GM13977 (cell line): Measurements from ENCODE around the gene ANKRD6.
"Not testable (repeated sequence)": the region's sequence is repeated elsewhere in the genome, so short reads cannot be mapped to it uniquely, and the experiment has no call there.

Source experiments
- DNase-seq: peaks from one replicate; pipeline ENCODE4 v3.0.0; 2012; ENCODE audit warnings: low spot score
- in situ Hi-C: fragments of 300-500 bp; cut with MboI; formaldehyde crosslinking; loops from one replicate; pipeline ENCODE4 v1.12.0; 2022; ENCODE audit warnings: low sequenced_read_pairs, low pct_unique_long_range_greater_than_20kb, mixed read lengths, inconsistent platforms; ENCODE audit not compliant: unreplicated experiment
- TF ChIP-seq, protein P1 (sequence below): IDR thresholded peaks from 2 replicates; pipeline ENCODE4 v1.5.1; 2012; ENCODE audit warnings: mild to moderate bottlenecking, control low read depth; ENCODE audit not compliant: insufficient read depth; ENCODE audit errors: extremely low read depth, missing control alignments

ANKRD6 gene

DNA sequence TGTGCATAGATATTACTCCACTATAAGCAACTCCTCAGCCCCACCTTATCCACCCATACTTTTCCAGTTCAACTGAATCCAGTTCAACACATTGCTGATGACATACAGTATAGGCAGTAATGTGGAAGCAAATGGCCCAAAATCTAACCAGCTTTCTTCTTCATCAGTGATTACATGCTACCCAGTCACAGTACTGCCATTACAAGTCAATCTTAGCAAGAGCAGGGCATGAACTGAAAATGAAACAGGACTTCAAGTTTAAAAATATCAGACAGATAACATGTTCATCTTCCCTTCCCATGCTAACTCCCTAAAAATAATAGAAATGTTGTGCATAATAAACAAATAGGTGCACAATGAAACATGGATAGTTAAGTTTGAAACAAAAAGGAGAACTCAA is 40.1 kb upstream of the ANKRD6 start:
- TF ChIP-seq, protein P1, sequence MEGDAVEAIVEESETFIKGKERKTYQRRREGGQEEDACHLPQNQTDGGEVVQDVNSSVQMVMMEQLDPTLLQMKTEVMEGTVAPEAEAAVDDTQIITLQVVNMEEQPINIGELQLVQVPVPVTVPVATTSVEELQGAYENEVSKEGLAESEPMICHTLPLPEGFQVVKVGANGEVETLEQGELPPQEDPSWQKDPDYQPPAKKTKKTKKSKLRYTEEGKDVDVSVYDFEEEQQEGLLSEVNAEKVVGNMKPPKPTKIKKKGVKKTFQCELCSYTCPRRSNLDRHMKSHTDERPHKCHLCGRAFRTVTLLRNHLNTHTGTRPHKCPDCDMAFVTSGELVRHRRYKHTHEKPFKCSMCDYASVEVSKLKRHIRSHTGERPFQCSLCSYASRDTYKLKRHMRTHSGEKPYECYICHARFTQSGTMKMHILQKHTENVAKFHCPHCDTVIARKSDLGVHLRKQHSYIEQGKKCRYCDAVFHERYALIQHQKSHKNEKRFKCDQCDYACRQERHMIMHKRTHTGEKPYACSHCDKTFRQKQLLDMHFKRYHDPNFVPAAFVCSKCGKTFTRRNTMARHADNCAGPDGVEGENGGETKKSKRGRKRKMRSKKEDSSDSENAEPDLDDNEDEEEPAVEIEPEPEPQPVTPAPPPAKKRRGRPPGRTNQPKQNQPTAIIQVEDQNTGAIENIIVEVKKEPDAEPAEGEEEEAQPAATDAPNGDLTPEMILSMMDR, result no peak
- in situ Hi-C loops, result loop anchor here (25.0 kb wide), 1 partner anchor 406 kb away; no protein-coding TSS in a partner anchor
- DNase-seq, result no peak

DNA sequence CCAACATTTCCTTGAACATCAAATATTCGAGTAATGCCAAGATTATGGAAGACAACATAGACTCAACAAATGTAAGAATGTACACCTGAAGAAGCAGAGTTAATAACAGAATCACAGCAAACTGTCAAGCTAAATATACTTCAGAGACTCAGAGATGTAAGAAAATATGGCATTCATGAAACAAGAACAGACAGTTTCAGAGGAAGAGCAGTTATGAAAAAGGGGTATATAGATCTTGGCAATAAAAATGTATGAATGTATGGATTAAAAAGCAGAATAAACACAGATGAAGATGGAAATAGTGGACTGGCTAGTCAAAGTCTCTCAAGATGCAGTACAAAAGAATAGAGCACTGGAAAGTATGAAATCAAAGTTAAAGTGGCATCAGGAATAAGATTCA is 39.3 kb upstream of the ANKRD6 start:
- DNase-seq, result no peak
- in situ Hi-C loops, result loop anchor here (25.0 kb wide), 1 partner anchor 406 kb away; no protein-coding TSS in a partner anchor
- TF ChIP-seq, protein P1, result no peak

DNA sequence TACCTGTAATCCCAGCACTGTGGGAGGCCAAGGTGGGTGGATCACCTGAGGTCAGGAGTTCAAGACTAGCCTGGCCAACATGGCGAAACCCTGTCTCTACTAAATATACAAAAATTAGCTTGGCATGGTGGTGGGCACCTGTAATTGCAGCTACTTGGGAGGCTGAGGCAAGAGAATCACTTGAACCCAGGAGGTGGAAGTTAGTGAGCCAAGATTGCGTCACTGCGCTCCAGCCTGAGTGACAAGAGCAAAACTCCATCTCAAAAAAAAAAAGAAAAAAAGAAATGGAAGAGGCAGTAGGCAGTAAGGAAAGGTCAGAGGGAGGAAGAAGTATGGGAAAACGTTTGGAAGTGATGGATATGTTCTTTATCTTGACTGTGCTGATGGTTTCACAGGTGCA is 35.1 kb upstream of the ANKRD6 start:
- not testable (repeated sequence) for DNase-seq
- in situ Hi-C loops, result loop anchor here (25.0 kb wide), 1 partner anchor 411 kb away; no protein-coding TSS in a partner anchor

DNA sequence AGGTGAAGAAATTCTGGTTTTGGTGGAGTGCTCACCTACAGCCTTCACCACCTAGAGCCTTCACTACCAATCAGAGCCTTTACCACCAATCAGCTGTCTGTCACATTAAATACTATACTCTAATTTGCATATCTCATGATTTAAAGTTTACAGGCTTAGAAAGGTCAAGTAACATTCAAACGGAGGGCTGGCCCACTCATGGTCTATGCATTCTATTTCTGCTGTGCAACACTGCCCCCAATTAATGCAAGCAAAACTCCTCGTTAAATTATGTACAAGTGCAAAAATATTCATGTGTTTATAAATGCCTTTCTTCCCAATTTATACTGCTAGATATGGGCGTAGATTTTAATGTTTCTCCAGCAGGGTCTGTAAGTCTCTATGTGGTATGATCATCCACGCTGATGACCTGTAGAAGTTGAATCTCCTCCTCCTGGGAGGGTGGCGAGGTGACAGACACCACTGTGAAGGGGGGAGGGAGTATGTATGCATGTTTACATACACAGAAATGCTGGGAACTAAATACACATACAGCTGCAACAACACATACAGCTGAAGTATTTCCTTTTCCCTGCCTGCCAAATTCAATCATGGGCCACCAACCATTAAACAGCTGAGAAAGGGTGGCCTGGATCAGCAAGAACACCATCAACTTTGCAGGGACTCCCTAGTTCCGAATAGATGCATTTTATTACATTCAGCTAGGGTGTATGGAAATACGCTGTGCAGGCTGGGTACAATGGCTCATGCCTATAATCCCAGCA is 34.0 kb upstream of the ANKRD6 start:
- TF ChIP-seq, protein P1, result no peak
- in situ Hi-C loops, result loop anchor here (25.0 kb wide), 1 partner anchor 412 kb away; no protein-coding TSS in a partner anchor
- DNase-seq, result no peak

DNA sequence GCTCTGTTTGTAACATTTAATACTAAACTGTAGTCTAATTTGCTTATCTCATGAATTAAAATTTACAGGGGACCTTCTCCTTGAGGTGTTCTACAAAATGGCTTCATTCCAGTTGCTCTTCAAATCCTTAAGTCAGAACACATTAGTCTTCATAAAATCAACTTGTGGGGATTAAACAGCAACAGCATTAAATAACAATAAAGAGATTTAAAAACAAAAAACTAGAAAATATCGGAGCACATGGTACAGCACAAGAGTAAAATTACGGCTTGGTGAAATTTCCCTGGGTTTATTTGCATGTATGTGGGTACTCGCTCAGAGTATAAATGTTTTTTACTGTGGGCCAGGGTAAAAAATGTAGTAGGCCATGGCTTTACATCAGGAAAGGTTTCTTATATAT is 32.9 kb upstream of the ANKRD6 start:
- in situ Hi-C loops, result no loop called here
- DNase-seq, result no peak
- TF ChIP-seq, protein P1, result no peak

DNA sequence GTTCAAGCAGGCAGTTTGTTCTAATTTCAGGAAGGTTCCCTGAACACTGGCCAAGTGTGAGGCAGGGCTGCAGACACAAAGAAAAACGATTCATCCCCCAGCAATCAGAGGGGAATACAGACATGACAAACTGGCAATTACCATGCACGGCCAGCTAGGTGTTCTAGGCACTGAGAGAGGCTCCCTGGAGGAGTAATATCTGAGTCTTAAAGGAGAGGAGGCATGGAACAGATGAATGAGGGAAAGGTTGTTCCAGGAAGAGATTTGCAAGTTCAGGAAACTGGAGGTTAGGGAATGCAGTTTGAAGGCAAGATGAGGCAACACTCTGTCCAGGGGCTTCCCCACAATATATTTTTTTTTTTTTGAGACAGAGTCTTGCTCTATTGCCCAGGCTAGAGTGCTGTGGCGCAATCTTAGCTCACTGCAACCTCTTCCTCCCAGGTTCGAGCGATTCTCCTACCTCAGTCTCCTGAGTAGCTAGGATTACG is 32.0 kb upstream of the ANKRD6 start:
- DNase-seq, result no peak
- in situ Hi-C loops, result no loop called here
- TF ChIP-seq, protein P1, result no peak

DNA sequence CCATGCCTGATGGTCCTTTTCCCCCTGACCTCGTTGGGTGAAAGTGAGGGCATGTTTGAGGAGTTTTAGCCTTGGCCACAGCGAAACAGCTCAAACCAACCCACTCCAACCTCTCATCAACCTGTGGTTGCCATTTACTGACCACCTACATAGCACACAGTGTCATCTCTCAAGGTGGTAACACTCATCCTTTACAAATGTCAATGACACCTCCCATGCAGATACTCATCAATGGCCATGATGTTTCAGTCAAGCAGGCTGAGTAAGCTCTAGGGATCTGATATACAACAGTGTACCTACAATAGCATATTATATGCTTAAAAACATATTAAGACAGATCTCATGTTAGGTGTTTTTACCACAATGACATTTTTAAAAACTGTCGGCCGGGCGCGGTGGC is 30.2 kb upstream of the ANKRD6 start:
- in situ Hi-C loops, result no loop called here
- no peak for DNase-seq
- TF ChIP-seq, protein P1, result no peak
